ENCODE data around the gene AKT1S1. TPM values are rescaled to one million over a fixed set of nuclear protein-coding genes. Genes with fewer than 3 reads are reported as not detected.

The AKT1S1 gene
- total RNA-seq, result 9.2 and 9.6 TPM in 2 replicates

GRCh38 chr19:49877020-49877878 lies at the start of gene AKT1S1, which contains the start of gene TBC1D17:
Gene AKT1S1 (minus strand): TSS chr19:49877355. CDS start chr19:49873295, 4,060 bp downstream.
Gene TBC1D17 (plus strand): TSS chr19:49877702. CDS start chr19:49877724, 22 bp downstream.

GRCh38 chr19:49896863-49897621 lies 19.9 kb upstream of the AKT1S1 start, which contains the start of gene IL4I1:
Gene IL4I1 (minus strand): TSS chr19:49896887. CDS start chr19:49896160, 727 bp downstream.

GRCh38 chr19:49866933-49867782 lies 10.0 kb downstream of the AKT1S1 start, which contains the start of gene PNKP:
Gene PNKP (minus strand): TSS chr19:49867576. CDS start chr19:49867204, 372 bp downstream.

GRCh38 chr19:49850487-49851342 lies 26.4 kb downstream of the AKT1S1 start, which contains the start of gene PTOV1:
Gene PTOV1 (plus strand): TSS chr19:49851159.

Other genes with a start within 250 kb of the AKT1S1 start
- gene RRAS, start 237.2 kb downstream of the AKT1S1 start, total RNA-seq, result 40.7 and 48.1 TPM in 2 replicates
- 6.7 and 9.0 TPM in 2 replicates for gene SCAF1, start 235.1 kb downstream of the AKT1S1 start, total RNA-seq
- 59.2 and 59.9 TPM in 2 replicates for gene IRF3, start 211.5 kb downstream of the AKT1S1 start, total RNA-seq
- gene BCL2L12, start 211.4 kb downstream of the AKT1S1 start, total RNA-seq, result 0.52 and 1.6 TPM in 2 replicates
- gene PRMT1, start 200.1 kb downstream of the AKT1S1 start, total RNA-seq, result 314 and 403 TPM in 2 replicates
- gene ADM5, start 187.8 kb downstream of the AKT1S1 start, total RNA-seq, result 0.17 and 0.47 TPM in 2 replicates
- 26.6 and 34.5 TPM in 2 replicates for gene CPT1C, start 186.2 kb downstream of the AKT1S1 start, total RNA-seq
- gene TSKS, start 114.0 kb downstream of the AKT1S1 start, total RNA-seq, result 0.26 and 0.32 TPM in 2 replicates
- 69.2 and 78.0 TPM in 2 replicates for gene AP2A1, start 110.4 kb downstream of the AKT1S1 start, total RNA-seq
- 28.5 and 33.1 TPM in 2 replicates for gene FUZ, start 64.1 kb downstream of the AKT1S1 start, total RNA-seq
- gene MED25, start 59.1 kb downstream of the AKT1S1 start, total RNA-seq, result 13.2 and 13.3 TPM in 2 replicates
- 61.8 and 67.4 TPM in 2 replicates for gene PTOV1, start 26.2 kb downstream of the AKT1S1 start, total RNA-seq
- 31.1 and 38.3 TPM in 2 replicates for gene PNKP, start 9.8 kb downstream of the AKT1S1 start, total RNA-seq
- gene TBC1D17, start 347 bp upstream of the AKT1S1 start, total RNA-seq, result 10.8 and 11.5 TPM in 2 replicates
- 0.47 and 0.52 TPM in 2 replicates for gene IL4I1, start 19.5 kb upstream of the AKT1S1 start, total RNA-seq
- 11.7 and 32.0 TPM in 2 replicates for gene ATF5, start 51.9 kb upstream of the AKT1S1 start, total RNA-seq
- gene NUP62, start 52.1 kb upstream of the AKT1S1 start, total RNA-seq, result 13.7 and 14.3 TPM in 2 replicates
- gene SIGLEC11, start 83.8 kb upstream of the AKT1S1 start, total RNA-seq, result not detected in 2 replicates
- gene VRK3, start 148.0 kb upstream of the AKT1S1 start, total RNA-seq, result 17.7 and 19.4 TPM in 2 replicates
- 4.6 and 5.5 TPM in 2 replicates for gene ZNF473, start 148.7 kb upstream of the AKT1S1 start, total RNA-seq